HCT116 (cell line): Measurements from ENCODE around the gene WNT7B. TPM values are rescaled to one million over a fixed set of nuclear protein-coding genes. Genes with fewer than 3 reads are reported as not detected.

Experiments
- ATAC-seq: fragments of 200-7000 bp; cut with Tn5 transposase; 2 replicates; pipeline ENCODE4 v1.9.1; 2020; ENCODE audit warnings: mild to moderate bottlenecking, moderate library complexity
- BruUV-seq: library from RNA; stranded (reverse); fragments of 400-500 nt; replicated peaks from 2 replicates; lab custom pipeline; 2021; lab: Mats Ljungman, UMichigan
- CTCF ChIA-PET: fragments of 300-600 bp; sonication (Branson Sonifier 250); formaldehyde crosslinking; loops from one replicate; lab custom pipeline; 2021; ENCODE audit warnings: antibody characterized with exemption; lab: Charles Lee
- POLR2A ChIA-PET: fragments of 300-600, 350-600 bp; sonication (Branson Sonifier 250); formaldehyde crosslinking; loops from one replicate; lab custom pipeline; 2021; ENCODE audit warnings: antibody characterized with exemption; lab: Charles Lee
- RAD21 ChIA-PET, 2 experiments: fragments of 300-600 bp; sonication (Branson Sonifier 250); formaldehyde crosslinking; loops; one replicate each; lab custom pipeline; 2023; ENCODE audit warnings: low total read pairs in 2 of 2; ENCODE audit not compliant: uncharacterized antibody in 2 of 2, unreplicated experiment in 2 of 2, low non-redundant PET in 1 of 2; lab: Charles Lee
- DNase-seq: peaks from one replicate; pipeline ENCODE4 v3.0.0-alpha.2; 2010; ENCODE audit warnings: low read depth, low spot score
- H2AFZ ChIP-seq: fragments of 200-600 bp; shearing (Covaris generic), sonication (generic); 2 replicates; pipeline ENCODE4 v1.6.1; 2017; ENCODE audit warnings: low read depth, mixed run types, mixed read lengths, antibody characterized with exemption, low read length; ENCODE audit not compliant: poor library complexity, severe bottlenecking
- H3K27ac ChIP-seq: 2 replicates; pipeline ENCODE4 v1.5.1; 2012; ENCODE audit warnings: low read depth, low read length
- H3K27me3 ChIP-seq: fragments of 200-600 bp; sonication (generic); 2 replicates; pipeline ENCODE4 v1.6.1; 2016; ENCODE audit warnings: mixed run types, low read length, mixed read lengths; ENCODE audit not compliant: insufficient read depth
- H3K36me3 ChIP-seq, 2 experiments: fragments of 200-500 bp in 1 of 2; fragments of 200-600 bp in 1 of 2; sonication (Bioruptor generic) in 1 of 2; sonication (generic) in 1 of 2; 2 replicates each; pipeline versions ENCODE4 v1.5.1 to v1.6.1; 2014 to 2016; ENCODE audit warnings: low read length in 2 of 2, inconsistent platforms in 1 of 2, mixed read lengths in 1 of 2, mixed run types in 1 of 2; ENCODE audit not compliant: insufficient read depth in 2 of 2, control insufficient read depth in 1 of 2
- H3K4me1 ChIP-seq, 2 experiments: fragments of 200-600 bp in 1 of 2; sonication (generic) in 1 of 2; 2 replicates each; pipeline versions ENCODE4 v1.5.1 to v1.6.1; 2012 to 2017; ENCODE audit warnings: low read length in 2 of 2, inconsistent platforms in 1 of 2, mild to moderate bottlenecking in 1 of 2, mixed read lengths in 1 of 2, mixed run types in 1 of 2, moderate library complexity in 1 of 2; ENCODE audit not compliant: insufficient read depth in 2 of 2, control insufficient read depth in 1 of 2
- H3K4me2 ChIP-seq: fragments of 200-600 bp; sonication (generic); 2 replicates; pipeline ENCODE4 v1.6.1; 2017; ENCODE audit warnings: mixed run types, low read length, mixed read lengths
- H3K4me3 ChIP-seq, 2 experiments: fragments of 200-600 bp in 1 of 2; sonication (generic) in 1 of 2; replicated peaks in 1 of 2; 2 replicates each; pipeline ENCODE4 v1.5.1; 2011 to 2016; ENCODE audit warnings: low read length in 2 of 2, control low read depth in 1 of 2, low read depth in 1 of 2, mild to moderate bottlenecking in 1 of 2, mixed read lengths in 1 of 2, mixed run types in 1 of 2
- H3K79me2 ChIP-seq: fragments of 200-600 bp; sonication (generic); 2 replicates; pipeline ENCODE4 v1.6.1; 2017; ENCODE audit warnings: mild to moderate bottlenecking, mixed run types, low read length, moderate library complexity, mixed read lengths; ENCODE audit not compliant: insufficient read depth
- H3K9ac ChIP-seq: fragments of 200-600 bp; sonication (generic); 2 replicates; pipeline ENCODE4 v1.6.1; 2016; ENCODE audit warnings: low read length, mixed read lengths
- H3K9me2 ChIP-seq: fragments of 200-600 bp; sonication (generic), shearing (Covaris generic); 2 replicates; pipeline ENCODE4 v1.6.1; 2017; ENCODE audit warnings: mixed run types, mild to moderate bottlenecking, moderate library complexity; ENCODE audit not compliant: insufficient read depth
- H3K9me3 ChIP-seq, 2 experiments: fragments of 200-500 bp in 1 of 2; fragments of 200-600 bp in 1 of 2; sonication (Bioruptor generic) in 1 of 2; sonication (generic) in 1 of 2; 2 replicates each; pipeline ENCODE4 v1.6.1; 2014 to 2017; ENCODE audit warnings: low read length in 2 of 2, mixed read lengths in 2 of 2, inconsistent platforms in 1 of 2, low read depth in 1 of 2, mild to moderate bottlenecking in 1 of 2, mixed run types in 1 of 2, moderate library complexity in 1 of 2; ENCODE audit not compliant: control insufficient read depth in 1 of 2, insufficient read depth in 1 of 2
- H4K20me1 ChIP-seq: fragments of 200-600 bp; sonication (generic), shearing (Covaris generic); 2 replicates; pipeline ENCODE4 v1.6.1; 2017; ENCODE audit warnings: mixed run types, mild to moderate bottlenecking, moderate library complexity; ENCODE audit not compliant: insufficient read depth
- SRF ChIP-seq: IDR thresholded peaks from 2 replicates; pipeline ENCODE4 v1.6.1; 2012; ENCODE audit warnings: low read depth
- TCF7L2 ChIP-seq: IDR thresholded peaks from 2 replicates; pipeline ENCODE4 v1.7.0; 2011; ENCODE audit warnings: borderline replicate concordance, inconsistent platforms; ENCODE audit not compliant: insufficient read depth, insufficient read length; ENCODE audit errors: extremely low read depth
- ZFX ChIP-seq: fragments of 450-650 bp; IDR thresholded peaks from 2 replicates; pipeline ENCODE4 v1.6.1; 2017
- intact Hi-C: fragments of 100-400 bp; cut with micrococcal nuclease; formaldehyde crosslinking; loops from 2 replicates; pipeline ENCODE4 v1.10.0; 2022
- total RNA-seq: library from RNA; stranded (reverse); gene quantifications from one replicate; pipeline ENCODE4 v1.2.1, GENCODE V29; 2021; ENCODE audit not compliant: unreplicated experiment

WNT7B gene
- total RNA-seq, 1 experiment from 2014 or later: 10.5 TPM

- ChIA-PET RAD21 (interaction anchor here (0.6 to 0.8 kb wide), 5 partner anchors 113 to 530 kb away, joined by 3 to 4 read pairs (median 3); no protein-coding TSS in a partner anchor), CTCF (interaction anchor here (0.6 to 1.1 kb wide), 12 partner anchors 110 to 534 kb away, joined by 3 to 5 read pairs (median 3); no protein-coding TSS in a partner anchor), POLR2A (interaction anchor here (0.7 to 0.9 kb wide), 2 partner anchors 325 to 398 kb away, joined by 3 to 6 read pairs; no protein-coding TSS in a partner anchor)
- Histone ChIP-seq H3K9me3 (peaks cover 0 to 8% of the 10 kb centered on the region in 2 experiments; a peak in 1 of 4 replicates), H3K9me2 (no peaks in the 10 kb centered on the region), H4K20me1 (no peaks in the 10 kb centered on the region), H3K36me3 (no peaks in the 10 kb centered on the region), H3K4me2 (peak overlapping the region; percentile 98), H3K27me3 (no peaks in the 10 kb centered on the region), H3K27ac (peak overlapping the region; percentile 35; the same call in 1 of the 2 replicates), H3K4me1 (peaks cover 18 to 44% of the 10 kb centered on the region in 2 experiments), H3K9ac (peak overlapping the region; percentile 54), H2AFZ (no peak overlapping the region), H3K79me2 (no peaks in the 10 kb centered on the region), H3K4me3 (peak overlapping the region; percentile 59 to 78)
- intact Hi-C loops: loop anchor here (1.0 kb wide), 1 partner anchor 331 kb away; no protein-coding TSS in a partner anchor
- no TSS peak for BruUV-seq
- no peak for DNase-seq
- TF ChIP-seq SRF (no peak), ZFX (0 out of 2 replicates have a peak, but pooled peaks have one; percentile 5)
- peak; percentile 3; the same call in 1 of the 2 replicates for ATAC-seq
Measured at GRCh38 chr22:45976254-45977002, 534 bp downstream of the WNT7B start.

DNA sequence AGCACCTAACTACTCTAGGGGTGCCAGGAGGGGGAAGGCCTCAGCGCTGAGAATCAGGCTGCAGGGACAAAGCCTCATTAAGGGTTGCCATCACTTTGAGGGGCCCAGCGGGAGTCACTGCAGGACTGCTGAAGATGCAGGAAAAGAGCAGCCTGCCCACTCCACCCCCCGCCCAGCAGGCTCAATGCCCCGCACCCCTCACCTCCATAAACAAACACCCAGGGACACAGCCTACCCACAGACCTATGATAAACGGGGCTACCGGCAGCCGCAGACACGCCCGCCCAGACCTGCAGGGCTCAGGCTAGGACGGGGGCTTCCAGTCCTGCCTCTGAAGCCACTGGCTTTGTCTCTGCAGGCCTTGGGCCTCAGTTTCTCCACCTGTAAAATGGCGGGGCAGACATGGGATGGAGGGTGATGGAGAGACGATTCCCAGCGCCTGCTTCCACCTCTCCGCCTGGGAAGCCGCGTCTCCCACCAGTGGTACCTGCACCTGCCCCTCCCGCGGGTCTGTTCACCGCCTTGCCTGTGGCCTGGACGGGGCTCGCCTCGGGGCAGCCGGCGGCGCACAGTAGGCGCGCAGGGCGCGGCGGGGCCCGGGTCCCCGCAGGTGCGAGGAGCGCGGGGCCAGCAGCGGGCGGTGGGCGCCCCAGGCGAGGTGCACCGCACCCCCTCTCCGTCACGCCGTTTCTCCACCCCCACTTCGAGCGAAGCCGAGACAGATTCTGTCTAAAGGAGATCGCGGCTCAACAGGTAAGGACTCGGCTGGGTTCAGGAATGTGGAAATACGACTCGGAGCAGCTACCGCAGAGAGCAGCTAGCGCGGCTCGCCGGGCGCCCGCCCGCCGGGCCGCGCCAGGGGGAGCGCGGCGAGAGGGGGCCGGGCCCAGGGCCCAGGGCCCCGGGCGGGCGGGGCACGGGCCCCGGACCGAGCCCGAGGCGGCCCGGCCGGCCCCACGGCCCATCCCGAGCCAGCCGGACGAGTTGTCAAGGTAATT lies 1.5 kb downstream of the WNT7B start:
- Histone ChIP-seq H3K4me3 (peak overlapping the region; percentile 43 to 59; a peak in 3 of 4 replicates), H3K27ac (peak overlapping the region; percentile 29; the same call in 1 of the 2 replicates), H3K9me2 (no peaks in the 10 kb centered on the region), H3K9me3 (peaks cover 0 to 8% of the 10 kb centered on the region in 2 experiments; a peak in 1 of 4 replicates), H3K9ac (no peak overlapping the region), H4K20me1 (no peaks in the 10 kb centered on the region), H3K4me1 (peaks cover 18 to 46% of the 10 kb centered on the region in 2 experiments), H3K79me2 (no peaks in the 10 kb centered on the region), H3K4me2 (peak overlapping the region; percentile 98), H3K27me3 (no peaks in the 10 kb centered on the region), H3K36me3 (no peaks in the 10 kb centered on the region), H2AFZ (no peak overlapping the region)
- DNase-seq (no peak), ATAC-seq (peak; percentile 15)
- CTCF ChIA-PET: interaction anchor here (0.6 to 1.0 kb wide), 4 partner anchors 112 to 397 kb away, joined by 3 to 5 read pairs (median 4); no protein-coding TSS in a partner anchor
- BruUV-seq: no TSS peak
- intact Hi-C loops: no loop called here
- POLR2A ChIA-PET: interaction anchor here (0.5 kb wide), 1 partner anchor 107 kb away, joined by 3 read pairs; no protein-coding TSS in a partner anchor
- RAD21 ChIA-PET: interaction anchor here (0.6 to 0.8 kb wide), 2 partner anchors 112 to 329 kb away, joined by 3 read pairs; no protein-coding TSS in a partner anchor
- TF ChIP-seq TCF7L2 (no peak), ZFX (0 out of 2 replicates have a peak, but pooled peaks have one; percentile 2)
- TF ChIP-seq, all 23 proteins: peak for 1
